GM19238 (cell line): ENCODE results near the gene MTX3.
A peak's percentile ranks its signal among the peaks of the same experiment; 100 is the strongest.

Source experiments
- DNase-seq: peaks from one replicate; pipeline ENCODE4 v3.0.0; 2011; ENCODE audit warnings: low spot score; ENCODE audit not compliant: insufficient read length

MTX3 gene, protein sequence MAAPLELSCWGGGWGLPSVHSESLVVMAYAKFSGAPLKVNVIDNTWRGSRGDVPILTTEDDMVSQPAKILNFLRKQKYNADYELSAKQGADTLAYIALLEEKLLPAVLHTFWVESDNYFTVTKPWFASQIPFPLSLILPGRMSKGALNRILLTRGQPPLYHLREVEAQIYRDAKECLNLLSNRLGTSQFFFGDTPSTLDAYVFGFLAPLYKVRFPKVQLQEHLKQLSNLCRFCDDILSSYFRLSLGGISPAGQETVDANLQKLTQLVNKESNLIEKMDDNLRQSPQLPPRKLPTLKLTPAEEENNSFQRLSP

DNA sequence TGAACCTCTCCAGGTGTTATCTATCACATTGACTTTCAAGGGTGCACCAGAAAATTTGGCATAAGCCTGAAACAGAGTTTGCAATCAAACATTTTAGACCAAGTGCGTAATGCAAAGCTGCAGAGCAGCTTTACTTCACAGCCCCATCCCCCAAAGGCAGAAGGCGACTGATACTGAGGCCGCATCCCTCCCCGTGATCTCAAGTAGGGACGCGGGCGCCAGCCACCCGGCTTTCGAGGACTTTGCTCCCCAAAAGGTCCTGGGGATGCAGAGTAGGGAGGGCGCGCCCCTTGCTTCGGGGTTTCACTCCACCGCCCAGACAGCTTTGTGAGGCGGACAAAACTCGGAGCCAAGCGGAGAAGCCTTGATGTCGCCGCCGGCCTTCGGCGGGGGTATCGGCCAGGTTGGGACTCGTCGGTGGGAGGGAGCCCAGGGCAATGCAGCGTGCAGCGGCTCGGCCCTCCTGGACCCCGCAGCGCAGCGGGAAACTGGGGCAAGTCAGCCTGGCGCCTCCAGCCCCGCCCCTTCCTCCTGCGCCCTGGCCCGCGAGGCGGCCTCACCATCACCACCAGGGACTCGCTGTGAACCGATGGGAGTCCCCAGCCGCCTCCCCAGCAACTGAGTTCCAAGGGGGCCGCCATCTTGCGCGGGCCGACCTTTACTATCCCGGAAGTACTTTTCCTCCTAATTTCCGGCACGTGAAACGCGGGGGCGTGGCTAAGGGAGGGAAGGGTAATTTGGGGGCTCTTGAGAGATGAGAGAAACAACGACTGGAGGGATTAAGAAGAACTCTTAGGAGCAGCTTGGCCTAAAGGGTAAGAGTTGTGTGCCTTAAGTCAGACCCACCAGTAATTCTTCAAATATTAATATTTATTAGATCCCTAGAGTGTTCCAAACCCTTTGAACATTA is at the start of gene MTX3:
Gene MTX3 (minus strand): TSS at position 665 of the 910 bp plus-strand sequence. CDS start 24 bp downstream, at position 641.
- peak; percentile 66 for DNase-seq

DNA sequence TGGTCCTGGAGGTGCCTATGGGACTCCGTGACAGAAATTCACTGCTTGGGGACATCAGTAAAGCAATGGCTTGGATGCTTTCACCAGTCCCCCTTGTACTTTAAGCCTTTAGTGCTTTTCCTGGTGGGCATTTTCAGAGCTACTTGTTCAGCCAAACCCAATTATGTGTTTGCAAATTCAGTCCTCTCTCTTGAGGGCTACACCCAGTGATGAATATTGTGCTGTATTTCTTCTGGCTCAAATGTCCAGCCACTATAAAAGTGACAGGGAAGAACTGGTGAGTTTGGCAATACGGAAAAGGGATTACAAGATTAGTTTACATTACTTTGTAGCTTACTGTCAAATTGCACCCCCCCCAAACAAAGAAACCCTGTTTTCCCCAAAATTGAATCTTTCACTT is 48.6 kb upstream of the MTX3 start:
- no peak for DNase-seq

DNA sequence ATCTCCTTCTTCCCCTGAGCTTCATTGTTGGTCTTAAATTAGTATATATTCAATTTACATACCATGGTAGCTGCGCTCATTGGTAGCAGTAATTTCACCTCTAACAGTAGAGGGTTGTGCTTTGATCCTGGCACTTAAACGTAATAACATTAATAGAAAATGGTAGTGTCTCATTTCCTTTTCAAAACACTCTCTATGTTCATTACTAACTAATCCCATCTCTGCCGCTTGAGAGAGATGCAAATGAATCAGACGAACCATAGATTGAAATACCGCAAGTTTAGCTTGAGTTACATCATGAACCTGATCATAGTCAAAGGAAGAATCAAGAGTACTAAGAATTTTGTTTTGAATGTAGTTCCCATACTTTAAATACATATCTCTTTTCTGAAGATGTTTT is 46.3 kb upstream of the MTX3 start:
- DNase-seq, result no peak

DNA sequence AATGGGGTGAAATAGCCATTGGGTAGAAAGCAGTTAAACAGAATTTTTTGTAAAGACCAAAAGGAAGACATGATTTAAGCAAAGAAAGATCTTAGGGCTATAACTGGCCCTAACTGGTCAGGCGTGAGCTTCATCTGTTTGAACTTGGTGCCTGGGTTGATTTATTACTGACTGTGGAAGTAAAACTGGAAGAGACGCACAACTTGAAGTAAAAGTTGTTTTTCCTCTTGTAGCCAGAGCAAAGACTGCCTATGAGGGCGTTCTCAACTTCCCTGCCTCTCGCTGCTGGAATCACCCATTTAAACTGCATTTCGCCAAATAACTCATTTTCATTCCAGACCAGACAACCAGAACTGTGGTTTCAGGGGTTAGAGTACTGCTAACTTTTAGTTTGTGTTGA is 45.6 kb upstream of the MTX3 start:
- no peak for DNase-seq

DNA sequence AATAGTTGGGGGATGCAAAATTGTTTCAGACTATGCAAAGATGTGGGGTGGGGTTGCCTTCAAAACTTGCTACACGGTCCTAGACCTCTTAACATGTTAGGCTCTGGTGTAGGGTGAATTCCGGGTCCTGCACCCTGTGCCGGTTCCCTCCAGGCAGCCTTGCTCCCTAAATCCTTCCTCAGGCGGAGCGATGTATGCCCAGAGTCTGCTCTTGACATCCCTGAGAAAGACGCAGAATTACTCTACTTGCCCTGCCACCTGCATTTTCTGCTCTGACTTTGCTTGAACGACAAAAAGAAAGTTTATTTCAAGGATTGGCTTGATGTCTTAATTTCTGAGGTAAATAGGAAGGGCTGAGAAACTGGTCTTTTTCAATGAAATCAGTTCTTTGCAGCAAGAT is 44.8 kb upstream of the MTX3 start:
- DNase-seq, result no peak

DNA sequence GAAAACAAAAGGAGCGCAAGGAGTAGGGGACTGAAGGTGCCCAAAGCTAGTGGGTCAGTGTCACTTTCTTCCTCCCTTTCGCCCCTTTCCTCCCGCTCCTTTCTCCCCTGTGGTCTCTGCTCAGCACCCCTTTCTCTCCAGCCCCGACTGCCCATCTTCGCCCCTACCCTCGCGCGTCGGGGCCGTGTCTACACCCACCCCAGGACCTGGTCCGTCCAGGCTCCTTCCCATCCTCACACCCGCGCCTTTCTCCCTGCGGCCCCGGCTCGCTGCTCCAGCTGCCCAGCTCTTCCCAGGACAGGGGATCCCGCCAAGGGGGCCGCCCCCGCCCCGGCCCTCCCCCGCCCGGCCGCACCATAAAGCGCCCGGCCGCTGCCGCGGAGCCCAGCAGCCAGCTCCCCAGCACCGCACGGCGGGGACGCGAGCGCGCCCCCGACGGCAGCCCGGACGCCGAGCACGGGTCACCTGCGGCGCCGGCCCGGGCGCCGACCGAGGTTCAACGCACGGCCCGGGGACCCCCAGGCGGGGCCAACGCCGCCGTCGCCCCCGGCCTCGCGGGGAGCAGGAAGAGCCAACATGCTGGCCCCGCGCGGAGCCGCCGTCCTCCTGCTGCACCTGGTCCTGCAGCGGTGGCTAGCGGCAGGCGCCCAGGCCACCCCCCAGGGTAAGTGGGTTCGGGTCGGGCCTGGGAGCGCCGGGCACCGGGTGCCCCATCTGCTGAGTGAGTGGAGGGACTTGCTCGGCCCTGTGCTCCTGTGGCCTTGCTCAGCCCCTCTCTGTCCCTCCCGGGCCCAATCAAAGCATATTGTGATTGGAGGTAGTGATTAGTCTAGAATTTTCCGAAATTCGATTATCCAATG is 44.1 kb upstream of the MTX3 start, which contains the start of gene THBS4:
Gene THBS4 (plus strand): TSS at position 387 of the 860 bp plus-strand sequence. CDS start 190 bp downstream, at position 577.
- no peak for DNase-seq

DNA sequence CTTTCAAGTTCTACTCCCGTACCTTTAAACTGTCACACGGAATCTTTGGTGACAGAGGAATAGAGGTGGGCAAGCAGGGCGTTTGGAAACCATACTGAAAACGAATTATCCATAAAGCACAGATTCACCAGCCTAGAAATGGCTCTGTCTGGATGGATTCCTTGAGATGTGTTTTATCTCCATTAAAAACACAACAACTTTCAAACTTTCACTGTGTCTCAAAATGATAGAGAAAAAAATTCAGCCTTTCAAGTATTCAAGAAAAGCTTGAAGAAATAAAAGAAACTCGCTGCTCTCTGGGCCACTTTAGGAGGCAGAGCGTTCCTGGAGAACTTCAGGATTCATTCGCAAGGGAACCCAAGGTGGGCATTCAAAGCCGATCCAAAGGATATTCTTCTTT is 43.5 kb upstream of the MTX3 start:
- no peak for DNase-seq

DNA sequence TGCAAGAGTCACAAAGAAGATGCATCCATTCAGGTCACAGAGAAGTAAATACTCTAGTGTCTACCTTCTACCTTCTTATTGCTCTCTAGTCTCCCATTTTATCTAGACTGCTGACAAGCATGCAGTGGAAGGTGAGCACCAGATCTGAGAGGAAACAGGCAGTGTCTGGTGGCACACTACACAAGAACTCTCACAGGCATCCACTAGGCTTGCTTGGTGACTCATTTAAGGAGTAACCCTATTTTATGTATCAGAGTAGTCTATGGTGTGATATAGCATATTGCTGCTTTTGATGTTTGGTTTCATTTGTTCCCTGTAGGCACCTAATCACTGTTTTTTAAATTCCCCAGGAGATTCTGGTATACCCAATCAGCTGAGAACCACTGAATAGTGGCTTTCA is 42.5 kb upstream of the MTX3 start:
- no peak for DNase-seq

DNA sequence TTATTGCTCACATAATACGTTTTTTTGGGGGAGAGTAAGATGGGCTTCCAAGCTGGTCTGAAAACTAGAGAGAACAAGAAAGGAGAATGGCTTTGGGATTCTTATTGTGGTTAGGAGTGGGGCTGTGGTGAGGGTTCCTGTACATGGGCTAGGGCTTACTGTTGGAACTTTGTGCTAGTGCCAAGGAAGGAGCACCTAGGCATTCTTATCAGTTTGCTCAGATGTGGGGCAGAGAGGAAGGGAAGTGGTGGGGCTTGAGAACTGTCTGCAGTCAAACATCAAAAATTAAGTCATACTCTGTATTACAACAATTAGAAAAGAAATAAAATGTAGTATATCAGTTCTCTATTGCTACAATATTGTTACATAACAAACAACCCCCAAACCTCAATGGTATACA is 40.0 kb upstream of the MTX3 start:
- DNase-seq, result no peak

DNA sequence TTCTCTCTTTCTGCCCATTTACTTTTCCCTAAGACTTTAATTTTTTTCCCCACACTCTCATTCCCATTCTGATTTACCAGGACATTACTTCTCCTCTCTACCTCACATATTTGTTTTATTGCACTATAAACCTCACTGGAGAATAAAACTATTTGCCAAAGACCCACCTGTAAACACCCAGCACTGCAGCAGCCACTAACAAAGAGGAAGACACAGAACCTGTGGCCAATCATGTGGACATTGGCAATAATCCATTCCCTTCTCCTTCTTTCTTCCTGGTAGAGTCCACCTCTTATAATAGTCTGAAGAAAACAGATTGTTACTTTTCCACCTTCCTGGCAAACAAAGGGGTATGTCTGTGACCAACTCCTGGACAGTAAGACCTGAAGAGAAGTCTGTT is 35.8 kb upstream of the MTX3 start:
- no peak for DNase-seq

DNA sequence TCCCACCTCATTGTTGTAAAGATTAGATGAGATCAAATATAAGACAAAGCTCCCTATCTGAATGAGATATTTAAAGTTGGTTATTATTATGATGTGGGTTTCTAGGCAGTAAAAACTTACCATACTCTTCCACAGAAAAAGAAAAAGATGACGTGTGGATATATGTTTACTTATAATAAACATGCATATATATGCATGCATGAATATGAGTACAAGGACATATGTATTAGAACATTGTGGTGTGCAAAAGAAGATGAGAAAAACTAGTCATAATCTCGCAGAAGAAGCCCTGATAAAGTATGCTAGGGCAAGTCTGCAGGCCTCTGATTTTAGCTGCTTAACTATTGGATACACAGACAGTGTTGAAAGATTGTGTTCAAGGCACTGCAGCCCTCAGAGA is 34.0 kb upstream of the MTX3 start:
- no peak for DNase-seq

DNA sequence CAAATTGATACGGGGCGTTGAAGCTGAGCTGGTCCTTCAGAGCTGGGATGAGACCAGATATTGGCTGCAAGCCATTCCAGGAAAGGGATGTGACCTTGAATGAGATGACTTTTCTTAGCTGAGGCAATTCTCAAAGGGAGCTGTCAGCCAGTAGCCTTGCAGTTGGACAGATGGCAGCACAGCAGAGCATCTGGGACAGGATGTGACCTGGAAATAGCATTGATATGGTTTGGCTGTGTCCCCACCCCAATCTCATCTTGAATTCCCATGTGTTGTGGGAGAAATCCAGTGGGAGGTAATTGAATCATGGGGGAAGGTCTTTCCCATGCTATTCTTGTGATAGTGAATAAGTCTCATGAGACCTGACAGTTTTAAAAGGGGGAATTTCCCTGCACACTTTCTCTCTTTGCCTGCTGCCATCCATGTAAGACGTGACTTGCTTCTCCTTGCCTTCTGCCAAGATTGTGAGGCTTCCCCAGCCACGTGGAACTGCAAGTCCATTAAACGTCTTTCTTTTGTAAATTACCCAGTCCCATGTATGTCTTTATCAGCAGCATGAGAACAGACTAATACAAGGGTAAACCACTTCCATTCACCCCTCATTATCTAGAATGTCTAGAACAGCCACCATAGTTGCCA is 19.8 kb upstream of the MTX3 start:
- DNase-seq, result no peak

DNA sequence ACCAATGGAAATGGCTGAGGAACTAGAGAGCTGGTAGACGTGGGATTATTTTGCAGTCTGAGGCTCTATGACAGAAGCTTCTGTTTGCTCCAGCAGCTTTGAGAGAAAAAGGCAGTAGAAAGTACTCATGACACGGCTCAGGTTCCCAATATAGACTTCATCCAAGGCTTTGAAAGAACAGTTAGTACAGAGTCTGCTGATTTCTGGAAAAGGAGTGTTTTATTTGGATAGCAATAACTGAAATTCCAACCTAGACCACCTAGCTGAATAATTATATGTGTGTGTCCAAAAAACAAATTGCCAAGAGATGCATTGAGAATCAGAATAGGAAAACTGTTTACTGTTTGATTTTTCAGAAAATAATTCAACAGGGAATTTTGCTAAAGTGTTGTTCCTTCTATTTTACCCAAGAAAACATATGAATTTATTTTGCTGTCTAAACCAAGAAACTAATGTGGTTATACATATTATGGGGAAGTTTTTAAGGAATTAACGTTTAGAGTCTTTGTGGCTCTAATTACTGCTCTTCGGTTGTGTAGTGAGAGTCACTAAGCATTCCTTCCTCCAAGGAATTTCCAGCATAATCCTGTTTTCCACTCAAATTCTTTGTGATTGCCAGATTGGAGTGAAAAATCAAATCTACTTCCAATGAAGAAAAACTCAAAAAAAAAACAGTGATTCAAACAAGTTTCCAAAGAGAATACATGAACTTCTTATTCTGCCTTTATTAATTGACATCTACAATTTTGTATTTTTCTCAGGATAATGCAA is 18.1 kb upstream of the MTX3 start:
- no peak for DNase-seq

DNA sequence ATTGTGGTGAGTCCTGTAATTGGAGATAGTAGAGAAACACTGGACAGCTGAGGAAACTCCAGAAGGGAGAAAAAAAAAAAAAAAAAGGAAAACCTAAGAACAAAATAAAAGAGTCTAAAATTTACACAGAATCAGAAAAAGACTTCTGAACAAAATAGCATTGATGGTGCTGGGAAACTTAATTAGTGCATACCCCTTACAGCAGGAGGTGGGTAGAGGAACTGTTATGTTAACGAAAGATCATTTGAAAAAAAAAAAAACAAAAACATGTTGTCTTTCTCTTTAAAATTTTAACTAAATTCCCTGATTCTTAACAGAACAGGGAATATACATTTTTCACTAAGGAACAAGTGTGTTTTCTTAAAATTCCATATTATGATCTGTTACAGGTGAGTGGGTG is 11.6 kb upstream of the MTX3 start:
- DNase-seq, result no peak

DNA sequence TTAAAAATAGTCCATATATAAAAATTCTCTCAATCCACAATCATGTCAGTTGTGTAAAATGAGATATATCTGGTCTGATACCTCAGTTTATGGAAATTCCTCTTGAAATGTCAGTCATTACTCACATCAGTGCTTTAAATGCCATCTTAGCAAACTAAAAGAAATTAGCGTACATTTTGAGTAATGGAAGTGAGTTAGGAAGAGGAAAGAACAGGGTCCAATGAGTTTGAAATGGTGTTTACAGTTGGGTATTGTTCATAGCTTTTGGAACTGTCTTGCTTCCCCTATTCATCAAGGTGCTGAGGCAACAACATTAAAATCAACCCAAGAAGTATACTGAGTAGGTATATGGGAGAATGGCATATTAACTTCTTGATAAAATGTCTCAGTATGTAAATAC is 8.7 kb upstream of the MTX3 start:
- no peak for DNase-seq

DNA sequence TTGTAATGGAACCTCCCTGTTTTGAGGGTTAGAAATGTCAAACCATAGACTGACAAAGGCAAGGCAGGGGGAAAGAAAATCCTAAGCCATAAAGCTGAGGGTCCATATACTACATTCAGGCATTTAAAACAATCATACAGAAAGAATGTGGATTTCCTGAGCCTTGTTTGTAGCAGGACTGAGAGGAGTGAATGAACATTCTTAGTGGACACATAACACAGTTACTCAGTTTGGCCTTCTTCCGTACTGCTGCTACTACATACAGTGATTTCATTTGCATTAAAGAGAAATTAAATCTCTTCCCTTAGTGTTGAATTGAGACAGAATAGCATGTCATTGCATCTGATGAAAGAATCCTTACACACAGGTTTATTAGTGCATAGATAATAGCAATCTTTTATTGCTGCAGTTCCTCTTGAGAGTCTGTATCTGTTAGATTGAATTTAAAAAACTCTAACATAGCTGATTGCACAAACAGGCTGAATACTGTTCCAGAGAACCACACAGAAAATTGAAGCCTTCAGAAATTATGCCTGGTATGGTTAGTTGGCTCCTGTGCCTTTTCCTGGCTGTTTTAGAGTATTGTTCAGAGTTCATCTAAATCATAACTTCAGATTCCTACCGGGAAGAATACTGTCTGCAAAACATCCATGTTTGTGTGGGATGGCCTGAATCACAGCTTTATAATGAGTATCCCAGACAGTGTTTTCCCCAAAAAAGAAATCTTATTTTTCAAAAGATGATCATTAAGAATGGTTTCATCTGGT is 2.0 kb upstream of the MTX3 start:
- DNase-seq, result no peak

DNA sequence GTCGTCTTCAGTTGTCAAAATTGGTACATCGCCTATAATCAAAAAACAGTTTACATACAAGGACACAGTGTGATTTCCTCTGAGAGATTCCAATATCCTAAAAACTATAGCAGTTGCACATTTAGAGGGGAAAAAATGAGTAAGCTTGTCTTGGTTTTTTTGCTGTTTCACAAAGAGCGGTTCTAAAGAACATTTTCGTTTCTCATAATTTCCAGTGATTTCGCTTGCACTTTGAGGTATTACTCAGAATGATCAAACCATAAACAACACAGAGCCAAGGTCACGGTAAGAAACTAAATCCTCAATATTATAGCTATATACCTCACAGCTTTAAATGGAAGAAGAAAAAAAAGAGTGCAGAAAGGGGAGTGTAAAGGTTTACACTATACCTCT is 861 bp downstream of the MTX3 start:
- peak; percentile 3 for DNase-seq

DNA sequence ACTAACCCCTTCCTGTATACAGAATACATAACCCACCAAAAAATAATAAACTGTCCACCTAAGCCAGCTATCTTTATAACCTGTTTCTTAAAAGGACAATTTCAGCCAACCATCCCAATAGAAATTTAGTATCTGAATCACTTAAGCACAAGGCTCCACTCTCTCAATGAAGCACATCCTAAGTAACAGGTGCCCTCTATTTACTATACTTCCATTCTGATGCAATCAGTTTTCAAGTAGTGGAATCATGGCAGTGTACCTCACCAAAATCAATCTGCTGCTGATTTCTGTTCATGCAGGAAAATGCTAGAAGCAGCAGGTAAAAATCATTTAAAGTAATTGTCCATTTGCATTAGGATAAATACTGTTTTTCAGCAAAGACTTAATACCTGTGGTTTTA is 4.8 kb downstream of the MTX3 start:
- DNase-seq, result no peak

DNA sequence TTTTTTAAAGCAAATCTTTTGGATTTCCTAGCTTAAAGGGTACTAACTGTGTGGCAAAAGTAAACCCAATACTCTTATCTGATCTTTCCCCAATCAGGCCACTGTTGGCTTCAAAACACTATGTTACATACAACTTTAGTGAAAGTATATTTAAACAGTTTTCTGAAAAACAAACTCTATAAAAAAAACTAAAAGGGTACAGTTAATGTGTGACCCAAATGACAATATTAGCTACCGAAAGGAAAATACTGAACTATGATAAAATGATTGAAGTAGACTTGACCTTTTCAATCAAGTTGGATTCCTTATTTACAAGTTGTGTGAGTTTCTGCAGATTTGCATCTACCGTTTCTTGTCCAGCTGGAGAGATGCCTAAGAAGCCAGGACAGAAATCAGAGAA is 5.8 kb downstream of the MTX3 start:
- DNase-seq, result no peak

DNA sequence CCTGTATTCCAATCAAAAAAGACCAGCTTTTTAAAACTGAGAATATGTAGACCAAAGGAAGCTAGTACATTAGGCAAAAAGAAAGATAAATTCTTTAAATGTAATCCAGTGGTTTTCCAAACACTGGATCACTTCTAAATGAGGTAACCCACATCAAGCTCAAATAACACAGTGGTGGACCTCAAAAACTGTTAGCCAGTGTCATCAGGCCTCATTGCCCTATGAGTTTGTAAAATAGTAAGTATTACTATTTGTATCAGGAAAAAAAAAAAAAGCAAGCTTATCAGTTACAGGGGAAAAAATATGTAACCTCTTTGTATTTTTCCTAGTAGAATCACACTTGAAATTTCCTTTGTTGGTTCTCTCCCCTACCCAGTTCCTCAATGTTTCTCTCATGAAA is 6.7 kb downstream of the MTX3 start:
- no peak for DNase-seq
